GM12891 (cell line): ENCODE data around the gene SH2D6.
A peak's percentile ranks its signal among the peaks of the same experiment; 100 is the strongest.

Experiments used
- DNase-seq: peaks from one replicate; pipeline ENCODE4 v3.0.0; 2011; ENCODE audit warnings: low spot score; ENCODE audit not compliant: insufficient read length
- FAIRE-seq: peaks from 2 replicates; lab custom pipeline; 2011; peaks lifted over from hg19 to GRCh38; lab: Jason Lieb, UNC
- PAX5 ChIP-seq: IDR thresholded peaks from 2 replicates; pipeline ENCODE4 v1.6.1; 2011; ENCODE audit warnings: low read length, moderate library complexity, mild to moderate bottlenecking; ENCODE audit not compliant: insufficient read depth, severe bottlenecking
- POLR2A ChIP-seq: IDR thresholded peaks from 2 replicates; pipeline ENCODE4 v1.6.1; 2011; ENCODE audit warnings: low read depth, low read length, control low read depth
- POLR2AphosphoS5 ChIP-seq: IDR thresholded peaks from 2 replicates; pipeline ENCODE4 v1.6.1; 2011; ENCODE audit warnings: low read depth, low read length, control low read depth
- POU2F2 ChIP-seq: IDR thresholded peaks from 2 replicates; pipeline ENCODE4 v1.6.1; 2011; ENCODE audit warnings: low read depth, mild to moderate bottlenecking, control low read depth, low read length, moderate library complexity
- SPI1 ChIP-seq: IDR thresholded peaks from 2 replicates; pipeline ENCODE4 v1.6.1; 2011; ENCODE audit warnings: low read depth, low read length, control low read depth
- TAF1 ChIP-seq: IDR thresholded peaks from 2 replicates; pipeline ENCODE4 v1.6.1; 2011; ENCODE audit warnings: low read depth, low read length, control low read depth

SH2D6 gene

DNA sequence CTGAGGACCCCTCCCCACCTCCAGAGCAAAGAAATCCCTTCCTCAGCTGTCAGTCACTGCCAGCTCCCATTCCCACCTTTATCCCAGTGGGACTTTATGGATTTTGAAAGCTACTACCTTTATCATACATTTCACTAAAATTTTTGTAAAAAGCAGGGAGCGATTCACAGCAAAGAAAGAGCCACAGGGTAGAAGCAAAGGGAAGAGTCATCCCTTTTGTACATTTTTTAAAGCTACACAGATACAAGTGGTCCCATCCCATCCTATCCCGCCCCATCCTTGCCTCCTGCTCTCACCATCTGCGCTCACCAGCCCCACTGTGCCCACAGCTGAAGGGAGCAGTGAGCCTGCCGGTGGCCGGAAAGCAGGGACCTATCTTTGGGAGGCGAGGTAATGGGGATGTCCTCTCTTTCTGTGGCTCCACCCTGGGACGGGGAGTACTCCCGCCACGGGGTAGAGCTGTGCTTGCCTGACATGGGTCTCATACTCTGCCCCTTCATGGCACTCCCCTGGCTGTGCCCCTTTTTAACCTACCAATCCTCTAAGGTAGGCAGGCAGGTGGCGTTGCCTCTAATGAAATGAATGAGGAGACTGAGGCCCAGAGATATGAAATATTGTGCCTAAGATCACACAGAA, 13.2 kb downstream of the SH2D6 start:
- TF ChIP-seq TAF1: no peak
- TF ChIP-seq SPI1: no peak
- no peak for TF ChIP-seq POU2F2
- no peak for TF ChIP-seq PAX5
- no peak for TF ChIP-seq POLR2AphosphoS5
- no peak for TF ChIP-seq POLR2A
- no peak for FAIRE-seq
- DNase-seq: no peak

DNA sequence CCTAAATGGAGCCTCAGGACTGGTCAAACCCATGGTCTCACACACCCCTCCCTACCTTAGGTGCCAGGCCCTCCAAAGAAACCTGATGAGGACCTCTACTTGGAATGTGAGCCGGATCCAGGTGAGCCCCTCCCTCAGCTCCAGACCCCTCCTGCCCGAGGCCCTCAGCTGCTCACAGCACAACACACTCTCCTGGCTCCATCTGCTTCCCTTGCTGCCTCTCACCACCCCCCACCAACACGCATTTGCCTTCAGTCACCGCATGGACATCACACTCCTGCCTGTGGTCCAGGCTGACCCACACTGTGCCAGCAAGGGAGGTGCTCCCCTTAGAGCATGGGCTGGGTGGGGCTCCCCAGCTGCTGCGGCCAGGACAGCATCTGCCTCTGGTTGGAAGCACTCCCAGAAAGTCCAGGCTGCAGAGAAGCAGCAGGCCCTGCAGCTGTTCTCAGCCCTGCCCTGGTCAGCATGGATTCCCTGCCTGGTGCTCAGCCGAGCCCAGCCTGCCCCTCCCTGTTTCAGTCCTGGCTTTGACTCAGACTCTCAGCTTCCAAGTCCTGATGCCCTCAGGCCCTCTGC, 15.1 kb downstream of the SH2D6 start:
- no peak for FAIRE-seq
- no peak for DNase-seq

DNA sequence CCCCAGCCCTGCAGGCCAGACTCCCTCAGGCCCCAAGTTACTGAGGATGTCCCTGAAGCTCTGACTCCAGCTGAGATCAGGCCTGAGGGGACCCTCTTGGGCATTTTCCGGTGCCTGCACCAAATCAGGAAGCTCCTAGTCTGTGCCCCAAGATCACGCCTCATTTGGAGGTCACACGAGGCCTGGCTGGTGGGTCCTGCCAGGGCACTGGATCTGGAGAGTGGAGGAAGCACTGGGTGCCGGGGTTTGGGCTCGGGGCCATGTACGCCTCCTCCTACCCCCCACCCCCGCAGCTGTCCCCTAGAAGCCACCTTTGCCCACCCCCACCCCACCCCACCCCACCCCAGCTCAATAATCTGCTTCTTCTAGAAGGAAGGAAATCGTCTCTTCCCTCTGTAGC, 16.2 kb downstream of the SH2D6 start:
- TF ChIP-seq POU2F2: no peak
- DNase-seq (no peak), FAIRE-seq (no peak)

More for the DNA sequence above, 15.1 kb downstream of the SH2D6 start:
- TF ChIP-seq POLR2AphosphoS5: no peak
- no peak for TF ChIP-seq POLR2A
- TF ChIP-seq POU2F2: no peak
- no peak for TF ChIP-seq SPI1
- no peak for TF ChIP-seq PAX5
- no peak for TF ChIP-seq TAF1

DNA sequence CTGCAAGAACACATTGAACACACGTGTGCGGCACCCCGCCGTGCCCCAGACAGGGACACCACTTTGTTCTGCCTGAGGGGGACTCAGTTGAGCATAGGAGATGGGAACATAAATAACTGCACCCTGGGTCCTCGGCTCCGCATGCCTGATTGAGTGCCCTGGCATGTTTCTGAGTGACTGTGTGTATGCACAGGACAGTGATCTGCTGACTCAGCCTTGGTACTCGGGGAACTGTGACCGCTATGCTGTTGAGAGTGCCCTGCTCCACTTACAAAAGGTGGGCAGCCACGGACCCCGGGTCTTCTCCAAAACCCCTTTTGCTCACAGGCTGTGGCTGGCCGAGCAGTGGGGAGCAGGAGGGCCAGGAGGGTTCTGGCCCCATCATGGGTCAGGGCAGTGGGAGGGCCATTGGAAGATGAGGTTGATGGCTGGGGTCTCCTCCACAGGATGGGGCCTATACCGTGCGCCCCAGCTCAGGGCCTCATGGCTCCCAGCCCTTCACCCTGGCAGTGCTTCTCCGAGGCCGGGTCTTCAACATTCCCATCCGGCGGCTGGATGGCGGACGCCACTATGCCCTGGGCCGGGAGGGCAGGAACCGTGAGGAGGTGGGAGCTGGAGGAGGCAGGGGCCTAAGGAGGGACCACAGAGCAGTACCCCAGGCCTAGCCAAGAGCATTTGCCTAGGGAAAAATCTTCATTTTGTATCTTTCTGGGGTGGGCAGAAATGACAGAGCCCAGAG, 16.9 kb downstream of the SH2D6 start:
- no peak for FAIRE-seq
- no peak for DNase-seq
- no peak for TF ChIP-seq SPI1

DNA sequence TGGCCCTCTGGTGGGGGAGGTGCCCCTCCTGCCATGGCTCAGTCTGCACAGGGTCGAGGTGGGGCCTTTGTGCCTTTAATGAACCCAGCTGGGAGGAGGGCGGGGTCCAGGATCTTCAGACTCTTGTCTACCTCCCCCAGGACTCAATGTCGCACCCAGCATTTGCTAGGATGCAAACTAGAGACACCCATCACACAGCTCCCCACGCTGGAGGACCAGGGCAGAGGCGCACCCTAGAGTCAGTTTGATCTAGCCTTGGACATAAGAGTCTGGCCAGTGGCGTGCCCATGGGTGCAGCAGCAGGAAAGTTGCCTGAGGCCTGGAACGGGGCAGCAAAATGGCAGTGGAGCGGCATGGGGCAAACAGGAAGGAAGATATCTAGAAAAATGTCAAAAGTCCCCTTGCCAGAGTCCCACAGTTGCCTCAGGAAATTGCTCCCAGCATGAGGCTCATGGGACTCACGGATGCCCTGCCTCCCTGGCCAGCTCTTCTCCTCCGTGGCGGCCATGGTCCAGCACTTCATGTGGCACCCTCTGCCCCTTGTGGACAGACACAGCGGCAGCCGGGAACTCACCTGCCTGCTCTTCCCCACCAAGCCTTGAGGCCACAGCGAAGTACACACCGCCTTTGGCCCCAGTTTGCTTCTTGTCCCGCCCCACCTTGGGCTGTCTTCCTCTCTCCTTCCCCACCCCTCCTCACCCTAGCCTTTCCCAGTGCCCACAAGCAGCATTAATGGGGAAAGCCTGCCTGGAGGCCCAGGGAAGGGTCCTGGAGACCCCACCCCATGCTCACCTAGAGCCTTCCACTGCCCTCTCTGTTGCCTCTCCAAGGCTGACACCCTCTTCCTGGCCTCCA, 17.7 kb downstream of the SH2D6 start:
- DNase-seq (no peak), FAIRE-seq (no peak)
- TF ChIP-seq POLR2A (no peak), SPI1 (no peak), POU2F2 (no peak), PAX5 (no peak), TAF1 (no peak), POLR2AphosphoS5 (no peak)

DNA sequence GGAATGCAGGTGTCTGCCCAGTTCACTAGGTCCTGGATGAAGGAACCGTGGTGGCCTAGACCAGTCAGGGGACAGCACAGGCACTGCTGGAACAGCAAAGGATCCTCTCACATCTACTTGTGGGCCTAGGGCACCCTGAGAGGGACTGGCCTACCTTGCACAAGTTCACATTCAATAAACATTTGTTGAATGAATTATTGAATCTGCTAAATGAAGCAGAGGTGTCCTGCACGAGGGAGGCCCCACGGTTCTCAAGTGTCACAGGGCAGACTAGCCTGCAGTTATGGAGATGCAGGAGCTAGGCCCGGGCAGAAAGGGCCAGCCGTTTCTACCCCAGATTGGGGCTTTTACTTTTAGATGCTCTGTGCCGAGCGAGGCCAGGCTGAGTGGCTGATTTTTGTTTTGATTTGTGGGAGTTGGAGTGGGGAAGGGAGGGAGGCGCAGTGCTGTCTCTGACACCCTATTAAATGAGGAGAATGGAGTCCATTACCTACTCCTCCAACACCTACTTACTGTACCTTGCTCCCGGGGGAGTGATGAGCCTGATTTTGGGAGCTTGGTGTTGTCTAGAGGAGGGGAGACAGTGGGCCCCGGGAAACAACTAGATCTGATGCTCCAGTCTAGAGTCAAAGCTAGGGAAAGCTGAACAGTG, 18.4 kb downstream of the SH2D6 start:
- TF ChIP-seq POLR2A (no peak), POU2F2 (no peak), PAX5 (no peak), TAF1 (no peak), SPI1 (no peak), POLR2AphosphoS5 (no peak)
- FAIRE-seq: peak; percentile 61
- no peak for DNase-seq

DNA sequence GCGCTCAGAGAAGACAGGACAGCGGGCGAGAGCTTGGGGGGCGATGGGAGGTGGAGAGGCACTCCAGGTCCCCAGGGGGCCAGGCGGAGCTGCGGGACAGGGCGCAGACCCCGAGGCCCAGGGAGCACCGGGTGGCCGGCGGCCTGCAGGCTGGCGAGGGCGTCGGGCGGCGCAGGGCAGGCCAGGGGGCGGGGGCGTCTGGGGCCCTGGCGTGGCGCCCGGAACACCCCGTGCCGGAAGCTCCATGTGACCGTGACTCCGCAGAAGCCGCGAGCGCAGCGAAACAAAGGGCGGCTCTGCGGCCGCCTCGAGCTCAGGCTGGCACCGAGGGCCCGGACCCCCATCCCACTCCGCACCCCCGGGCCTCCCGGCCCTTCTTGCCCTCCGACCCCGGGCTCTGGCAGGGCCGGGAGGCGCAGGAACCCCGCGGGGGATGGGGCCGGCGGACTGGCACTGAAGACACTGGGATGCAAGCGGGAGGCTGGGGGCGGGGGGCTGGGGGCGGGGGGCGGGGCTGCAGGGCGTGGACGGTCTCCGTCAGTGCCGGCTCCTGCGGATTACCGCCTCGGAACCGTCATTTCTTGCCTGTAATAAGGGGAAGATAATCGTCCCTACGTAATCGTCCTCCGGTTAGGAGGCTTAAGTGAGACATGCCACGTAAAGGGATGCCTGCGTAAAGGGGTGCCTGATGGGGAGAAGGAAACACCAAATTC, 19.1 kb downstream of the SH2D6 start:
- TF ChIP-seq POLR2AphosphoS5 (0 out of 2 replicates have a peak, but pooled peaks have one; percentile 42), POU2F2 (no peak), POLR2A (peak; percentile 35; the same call in 1 of the 2 replicates), PAX5 (peak; percentile 83), TAF1 (no peak), SPI1 (no peak)
- DNase-seq (peak; percentile 89), FAIRE-seq (peak; percentile 74)

DNA sequence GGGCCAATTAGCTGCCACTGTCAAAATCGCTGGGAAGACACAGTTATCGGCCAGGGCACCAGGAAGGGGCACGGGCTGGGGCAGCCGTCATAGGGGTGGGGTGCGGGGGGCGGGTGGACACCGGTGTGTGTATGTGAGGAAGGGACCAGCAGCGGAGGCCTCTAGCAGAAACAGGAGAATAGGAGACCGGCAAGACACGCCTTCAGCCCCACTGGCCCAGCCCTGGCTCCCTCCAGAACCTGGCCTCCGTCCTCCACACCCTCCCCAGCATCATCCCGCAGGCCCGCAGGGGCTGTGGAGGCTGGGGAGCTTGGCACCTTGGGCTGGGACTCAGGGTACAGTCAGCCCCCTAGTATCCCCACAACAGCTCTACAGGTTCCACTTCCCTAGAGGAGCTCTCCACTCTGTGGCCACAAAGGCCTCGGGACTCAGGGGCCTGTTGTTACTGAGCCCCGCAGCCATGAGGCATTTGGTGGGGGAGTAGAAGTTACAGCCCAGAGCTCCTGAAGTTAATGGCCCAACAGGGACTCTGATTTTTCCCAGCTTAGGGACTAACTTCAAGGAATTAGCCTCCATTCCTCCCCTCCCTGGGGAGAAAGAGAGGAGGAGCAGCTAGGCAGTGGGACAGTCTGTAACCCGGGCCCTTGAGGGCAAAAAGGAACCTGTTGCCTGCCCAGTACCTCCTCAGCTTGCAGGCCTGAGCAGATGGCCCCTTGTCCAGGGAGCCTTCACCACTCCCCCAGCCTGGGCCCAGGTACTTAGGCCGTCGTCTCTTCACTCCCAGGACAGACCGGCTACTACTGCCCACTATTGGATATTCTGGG, 19.9 kb downstream of the SH2D6 start:
- DNase-seq (no peak), FAIRE-seq (no peak)
- TF ChIP-seq TAF1: no peak
